Measurements from ENCODE around the gene LSG1. TPM values are rescaled to one million over a fixed set of nuclear protein-coding genes. Genes with fewer than 3 reads are reported as not detected.

Gene LSG1
- total RNA-seq, 1 experiment from 2014 or later = 81.3 TPM

DNA sequence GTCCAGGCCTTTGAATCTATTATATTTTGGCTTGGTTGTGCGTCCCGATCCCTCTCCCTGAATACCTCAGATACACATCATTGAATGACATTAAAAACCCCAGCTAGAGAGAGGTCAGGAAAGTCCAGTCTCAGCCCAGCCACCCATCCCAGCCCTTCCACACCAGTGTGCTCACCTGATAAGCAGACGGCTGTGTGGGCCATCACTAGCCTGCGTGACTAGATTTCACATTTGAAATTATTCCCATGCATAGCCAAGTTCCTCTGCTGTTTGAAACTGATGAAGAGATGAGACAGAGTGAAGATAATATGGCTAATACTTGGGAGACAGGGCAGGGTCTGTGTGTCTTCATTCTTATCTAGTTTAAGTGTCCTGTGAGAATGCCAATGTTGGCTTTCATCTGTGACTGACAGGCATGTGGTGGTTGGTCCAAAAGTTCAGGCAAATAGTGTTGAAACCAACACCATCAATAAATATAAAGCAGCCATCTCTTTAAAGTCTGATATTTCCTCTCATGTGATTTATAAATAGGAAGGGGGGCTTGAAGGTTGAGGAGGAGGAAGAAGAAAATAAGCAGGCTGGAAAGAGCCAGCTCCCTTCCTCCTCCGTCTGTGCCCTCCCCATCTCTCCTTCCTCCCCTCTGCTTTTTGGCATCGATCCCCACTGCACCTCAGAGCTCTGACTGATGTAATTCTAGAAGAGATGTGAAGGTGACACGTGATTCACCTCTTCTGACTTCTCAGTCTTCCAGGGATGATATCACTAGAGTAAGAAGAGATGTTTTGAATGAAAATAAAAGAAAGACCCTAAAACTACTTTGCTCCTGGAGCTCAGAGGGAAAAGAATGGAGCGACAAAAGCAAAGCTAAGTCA lies 18.7 kb upstream of the LSG1 start:
- intact Hi-C loops (cut with micrococcal nuclease; ENCODE audit: unreplicated experiment) = no loop called here
- BruUV-seq (replicated peaks) = no TSS peak
- ChIA-PET POLR2A (ENCODE audit: low non-redundant PET) (no interaction called here), CTCF (interaction anchor here (0.6 kb wide), 1 partner anchor 294 kb away, joined by 3 read pairs; no protein-coding TSS in a partner anchor)
- peak overlapping the region; percentile 59 for H3K27ac ChIP-seq (ENCODE audit: low read depth, low read length, poor library complexity, severe bottlenecking)
- peaks cover 8% of the 10 kb centered on the region for H3K36me3 ChIP-seq (ENCODE audit: insufficient read depth, low read length, poor library complexity, severe bottlenecking)
- no peak overlapping the region for H3K4me3 ChIP-seq (ENCODE audit: low read depth, low read length, poor library complexity, severe bottlenecking)
- no peak for DNase-seq (ENCODE audit: low spot score)
- no peaks in the 10 kb centered on the region for H3K9me3 ChIP-seq (ENCODE audit: low read depth, low read length, poor library complexity, severe bottlenecking)
- no peaks in the 10 kb centered on the region for H3K27me3 ChIP-seq (replicated peaks; ENCODE audit: insufficient read depth, low read depth, low read length, poor library complexity)
- peaks cover 42% of the 10 kb centered on the region for H3K4me1 ChIP-seq (ENCODE audit: insufficient read depth, low read length, poor library complexity, severe bottlenecking)
- TF ChIP-seq, protein P1, sequence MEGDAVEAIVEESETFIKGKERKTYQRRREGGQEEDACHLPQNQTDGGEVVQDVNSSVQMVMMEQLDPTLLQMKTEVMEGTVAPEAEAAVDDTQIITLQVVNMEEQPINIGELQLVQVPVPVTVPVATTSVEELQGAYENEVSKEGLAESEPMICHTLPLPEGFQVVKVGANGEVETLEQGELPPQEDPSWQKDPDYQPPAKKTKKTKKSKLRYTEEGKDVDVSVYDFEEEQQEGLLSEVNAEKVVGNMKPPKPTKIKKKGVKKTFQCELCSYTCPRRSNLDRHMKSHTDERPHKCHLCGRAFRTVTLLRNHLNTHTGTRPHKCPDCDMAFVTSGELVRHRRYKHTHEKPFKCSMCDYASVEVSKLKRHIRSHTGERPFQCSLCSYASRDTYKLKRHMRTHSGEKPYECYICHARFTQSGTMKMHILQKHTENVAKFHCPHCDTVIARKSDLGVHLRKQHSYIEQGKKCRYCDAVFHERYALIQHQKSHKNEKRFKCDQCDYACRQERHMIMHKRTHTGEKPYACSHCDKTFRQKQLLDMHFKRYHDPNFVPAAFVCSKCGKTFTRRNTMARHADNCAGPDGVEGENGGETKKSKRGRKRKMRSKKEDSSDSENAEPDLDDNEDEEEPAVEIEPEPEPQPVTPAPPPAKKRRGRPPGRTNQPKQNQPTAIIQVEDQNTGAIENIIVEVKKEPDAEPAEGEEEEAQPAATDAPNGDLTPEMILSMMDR (conservative IDR thresholded peaks at IDR 0.05; ENCODE audit: low read depth, low read length) = no peak
- no peak for TF ChIP-seq EZH2 (IDR thresholded peaks at IDR 0.05; ENCODE audit: borderline replicate concordance, low read depth, low read length, poor library complexity, severe bottlenecking)

DNA sequence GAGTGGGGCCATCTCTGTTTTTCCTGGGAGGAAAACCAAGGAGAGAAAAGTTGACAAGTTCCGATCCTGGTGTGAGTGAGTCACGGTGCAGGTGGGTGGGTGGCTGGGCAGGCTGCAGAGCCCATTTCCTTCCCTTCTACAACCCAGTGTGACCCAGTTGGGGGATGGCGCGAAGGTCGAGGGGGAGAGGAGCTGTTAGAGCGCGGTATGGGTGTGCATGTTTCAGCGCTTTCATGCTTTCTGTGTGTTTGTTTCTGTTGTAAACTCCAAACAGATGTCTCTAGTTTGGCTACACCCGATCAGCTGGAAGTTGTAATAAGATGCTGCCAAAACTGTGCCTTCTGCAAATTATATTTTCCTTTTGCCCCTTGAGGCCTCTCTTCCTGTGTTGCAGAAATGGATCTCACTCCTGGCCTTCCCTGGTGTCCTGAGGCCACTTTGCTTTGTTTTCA lies 17.5 kb upstream of the LSG1 start:
- H3K27ac ChIP-seq (ENCODE audit: low read depth, low read length, poor library complexity, severe bottlenecking) = peak overlapping the region; percentile 62
- peaks cover 8% of the 10 kb centered on the region for H3K36me3 ChIP-seq (ENCODE audit: insufficient read depth, low read length, poor library complexity, severe bottlenecking)
- no peaks in the 10 kb centered on the region for H3K9me3 ChIP-seq (ENCODE audit: low read depth, low read length, poor library complexity, severe bottlenecking)
- CTCF ChIA-PET = no interaction called here
- peak overlapping the region; percentile 76 for H3K4me3 ChIP-seq (ENCODE audit: low read depth, low read length, poor library complexity, severe bottlenecking)
- peak; percentile 41 for DNase-seq (ENCODE audit: low spot score)
- peaks cover 42% of the 10 kb centered on the region for H3K4me1 ChIP-seq (ENCODE audit: insufficient read depth, low read length, poor library complexity, severe bottlenecking)
- intact Hi-C loops (cut with micrococcal nuclease; ENCODE audit: unreplicated experiment) = loop anchor here (5.0 to 10.0 kb wide), 3 partner anchors 183 to 755 kb away; partner anchors contain the start of gene ACAP2
- TF ChIP-seq, protein P1 (conservative IDR thresholded peaks at IDR 0.05; ENCODE audit: low read depth, low read length) = no peak
- TF ChIP-seq EZH2 (IDR thresholded peaks at IDR 0.05; ENCODE audit: borderline replicate concordance, low read depth, low read length, poor library complexity, severe bottlenecking) = no peak
- no peaks in the 10 kb centered on the region for H3K27me3 ChIP-seq (replicated peaks; ENCODE audit: insufficient read depth, low read depth, low read length, poor library complexity)
- no TSS peak for BruUV-seq (replicated peaks)
- POLR2A ChIA-PET (ENCODE audit: low non-redundant PET) = interaction anchor here (0.7 kb wide), 1 partner anchor 127 kb away, joined by 3 read pairs; no protein-coding TSS in a partner anchor

DNA sequence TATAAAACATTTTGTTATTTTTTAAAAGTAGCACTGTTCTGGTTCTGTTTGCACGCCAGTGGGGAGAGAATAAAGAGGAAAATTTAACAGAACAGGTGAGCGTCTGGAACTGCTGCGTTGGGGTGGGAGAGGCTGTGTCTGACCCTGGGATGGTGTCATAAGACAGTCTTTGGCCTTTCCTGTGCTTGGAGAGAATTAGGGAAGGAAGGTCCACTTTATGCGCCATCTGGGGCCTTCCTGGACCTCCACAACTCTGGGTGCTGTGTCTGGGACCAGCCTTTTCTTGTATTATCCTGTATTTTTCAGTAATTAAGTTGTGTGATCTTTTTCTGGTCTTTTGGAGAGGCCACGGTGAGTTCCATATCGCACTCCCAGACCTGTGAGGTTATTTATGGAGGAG lies 17.0 kb upstream of the LSG1 start:
- TF ChIP-seq, protein P1 (conservative IDR thresholded peaks at IDR 0.05; ENCODE audit: low read depth, low read length) = no peak
- TF ChIP-seq EZH2 (IDR thresholded peaks at IDR 0.05; ENCODE audit: borderline replicate concordance, low read depth, low read length, poor library complexity, severe bottlenecking) = no peak
- peak overlapping the region; percentile 76 for H3K4me3 ChIP-seq (ENCODE audit: low read depth, low read length, poor library complexity, severe bottlenecking)
- intact Hi-C loops (cut with micrococcal nuclease; ENCODE audit: unreplicated experiment) = loop anchor here (5.0 to 10.0 kb wide), 3 partner anchors 183 to 756 kb away; partner anchors contain the start of gene ACAP2
- ChIA-PET POLR2A (ENCODE audit: low non-redundant PET) (no interaction called here), CTCF (no interaction called here)
- H3K36me3 ChIP-seq (ENCODE audit: insufficient read depth, low read length, poor library complexity, severe bottlenecking) = peaks cover 8% of the 10 kb centered on the region
- H3K27me3 ChIP-seq (replicated peaks; ENCODE audit: insufficient read depth, low read depth, low read length, poor library complexity) = no peaks in the 10 kb centered on the region
- H3K27ac ChIP-seq (ENCODE audit: low read depth, low read length, poor library complexity, severe bottlenecking) = peak overlapping the region; percentile 62
- BruUV-seq (replicated peaks) = no TSS peak
- DNase-seq (ENCODE audit: low spot score) = no peak
- H3K9me3 ChIP-seq (ENCODE audit: low read depth, low read length, poor library complexity, severe bottlenecking) = no peaks in the 10 kb centered on the region
- H3K4me1 ChIP-seq (ENCODE audit: insufficient read depth, low read length, poor library complexity, severe bottlenecking) = peaks cover 42% of the 10 kb centered on the region
